ENCODE data around the gene KMT2D.

DNA sequence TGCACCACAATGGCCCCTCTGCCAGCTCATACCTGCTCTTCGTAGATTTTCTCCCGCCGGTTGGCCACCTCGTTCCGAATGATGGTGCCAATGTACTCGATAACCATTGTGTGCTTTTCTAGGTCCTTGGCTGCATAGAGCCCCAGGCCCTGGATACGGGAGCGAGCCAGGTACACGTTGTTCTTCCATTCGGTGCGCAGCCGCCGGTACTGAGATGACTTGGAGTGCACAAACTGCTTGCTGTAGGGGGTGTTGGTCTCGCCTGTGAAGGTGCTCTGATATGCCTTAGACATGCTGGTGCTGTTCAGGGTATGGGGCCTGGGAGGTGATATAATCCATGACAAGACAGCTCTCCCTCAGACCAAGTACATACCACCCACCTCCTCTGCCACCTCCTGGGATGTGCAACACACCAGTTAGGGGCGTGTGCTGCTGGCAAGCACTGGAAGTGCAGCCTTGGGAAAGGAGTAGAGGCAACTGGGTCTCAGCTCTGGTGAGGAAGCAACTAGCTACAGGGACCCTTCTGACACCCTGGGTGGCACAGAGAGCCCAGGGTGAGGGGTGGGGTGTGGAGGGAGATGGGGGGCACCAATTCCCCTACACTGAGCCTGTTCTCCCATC is 37.9 kb downstream of the KMT2D start:
- TF ChIP-seq EZH2phosphoT487 (IDR thresholded peaks at IDR 0.05; ENCODE audit: insufficient read depth, low read depth): no peak
- no peak for TF ChIP-seq EZH2 (IDR thresholded peaks at IDR 0.05; ENCODE audit: insufficient read depth, poor library complexity, severe bottlenecking)

Data from GM23248 (cell line).